Stomach (tissue), 9 donors: ENCODE data around the gene MOGAT2. TPM values are rescaled to one million over a fixed set of nuclear protein-coding genes. Genes with fewer than 3 reads are reported as not detected.

Source experiments
- DNase-seq, 2 donors: peaks; one replicate each; pipeline versions ENCODE4 v3.0.0 to v3.0.0-alpha.2; 2013 to 2019
- H3K27ac ChIP-seq, 5 donors: fragments of 200-600 bp in 4 of 5; sonication (generic) in 4 of 5; one replicate each; pipeline ENCODE4 v1.5.1; 2013 to 2019; ENCODE audit warnings: mild to moderate bottlenecking in 1 of 5, moderate library complexity in 1 of 5
- H3K27me3 ChIP-seq, 3 donors: fragments of 200-600 bp; sonication (generic); one replicate each; pipeline ENCODE4 v1.5.1; 2017 to 2019; ENCODE audit warnings: mixed run types in 1 of 3
- H3K36me3 ChIP-seq, 4 donors: fragments of 200-600 bp; sonication (generic); 1 replicate in 3 of 4; 2 replicates in 1 of 4; pipeline ENCODE4 v1.5.1; 2016 to 2019
- H3K4me1 ChIP-seq, 4 donors: fragments of 200-600 bp; sonication (generic); one replicate each; pipeline ENCODE4 v1.5.1; 2016 to 2019
- H3K4me3 ChIP-seq, 4 donors: fragments of 200-600 bp; sonication (generic) in 3 of 4; one replicate each; pipeline ENCODE4 v1.5.1; 2016 to 2019; ENCODE audit warnings: mild to moderate bottlenecking in 1 of 4
- H3K9me3 ChIP-seq, 4 donors: fragments of 200-600 bp; sonication (generic); one replicate each; pipeline ENCODE4 v1.5.1; 2016 to 2019
- EP300 ChIP-seq: sonication (generic); formaldehyde crosslinking; IDR thresholded peaks from one replicate; pipeline ENCODE4 v1.6.1; 2017; ENCODE audit warnings: antibody characterized with exemption
- POLR2A ChIP-seq, 4 donors: fragments of 450-650 bp; IDR thresholded peaks; one replicate each; pipeline ENCODE4 v1.6.1; 2016; ENCODE audit warnings: antibody characterized with exemption in 4 of 4, control low read depth in 2 of 4, mild to moderate bottlenecking in 1 of 4, moderate library complexity in 1 of 4
- POLR2AphosphoS5 ChIP-seq, 3 donors: sonication (generic); formaldehyde crosslinking; IDR thresholded peaks; one replicate each; pipeline ENCODE4 v1.6.1; 2016; ENCODE audit warnings: antibody characterized with exemption in 3 of 3
- WGBS, 5 donors: extraction: QIAGEN DNeasy Blood & Tissue Kit in 3 of 5; methylation state at CpG; one replicate each; pipeline versions ENCODE4 v1.1.5 to v1.1.7; 2013 to 2018; 5-methylcytosine and 5-hydroxymethylcytosine counted together
- intact Hi-C: fragments of 100-400 bp; cut with DNase I; formaldehyde crosslinking; loops from one replicate; pipeline ENCODE4 v1.15.1; 2023; ENCODE audit warnings: low total_unique reads
- polyA plus RNA-seq, 3 donors: library from polyadenylated mRNA; stranded (reverse); fragments of 200-250 nt; gene quantifications; one replicate each; pipeline ENCODE4 v1.2.3, GENCODE V29; 2013
- total RNA-seq, 5 donors: library from RNA; depleted of rRNA; stranded (reverse); fragments of >200 nt; gene quantifications; one replicate each; pipeline versions ENCODE4 v1.1.0 to v1.2.3, GENCODE V29; 2014 to 2016
- TF ChIP-seq, protein P1 (sequence below), 7 experiments: fragments of 450-650 bp in 4 of 7; fragments of 200-600 bp in 3 of 7; sonication (generic) in 3 of 7; IDR thresholded peaks; one replicate each; pipeline ENCODE4 v1.5.1; 2016 to 2019; ENCODE audit warnings: antibody characterized with exemption in 7 of 7, control low read depth in 2 of 7, mild to moderate bottlenecking in 1 of 7
- donor health status: healthy with polysubstance abuse.
- donor health status: Bipolar disorder and iron deficiency.
- donor health status: healthy.

Gene MOGAT2
- total and polyA plus RNA-seq, 8 donors, result 0.62 to 51.9 (median 1.3) TPM; not detected in 3

DNA sequence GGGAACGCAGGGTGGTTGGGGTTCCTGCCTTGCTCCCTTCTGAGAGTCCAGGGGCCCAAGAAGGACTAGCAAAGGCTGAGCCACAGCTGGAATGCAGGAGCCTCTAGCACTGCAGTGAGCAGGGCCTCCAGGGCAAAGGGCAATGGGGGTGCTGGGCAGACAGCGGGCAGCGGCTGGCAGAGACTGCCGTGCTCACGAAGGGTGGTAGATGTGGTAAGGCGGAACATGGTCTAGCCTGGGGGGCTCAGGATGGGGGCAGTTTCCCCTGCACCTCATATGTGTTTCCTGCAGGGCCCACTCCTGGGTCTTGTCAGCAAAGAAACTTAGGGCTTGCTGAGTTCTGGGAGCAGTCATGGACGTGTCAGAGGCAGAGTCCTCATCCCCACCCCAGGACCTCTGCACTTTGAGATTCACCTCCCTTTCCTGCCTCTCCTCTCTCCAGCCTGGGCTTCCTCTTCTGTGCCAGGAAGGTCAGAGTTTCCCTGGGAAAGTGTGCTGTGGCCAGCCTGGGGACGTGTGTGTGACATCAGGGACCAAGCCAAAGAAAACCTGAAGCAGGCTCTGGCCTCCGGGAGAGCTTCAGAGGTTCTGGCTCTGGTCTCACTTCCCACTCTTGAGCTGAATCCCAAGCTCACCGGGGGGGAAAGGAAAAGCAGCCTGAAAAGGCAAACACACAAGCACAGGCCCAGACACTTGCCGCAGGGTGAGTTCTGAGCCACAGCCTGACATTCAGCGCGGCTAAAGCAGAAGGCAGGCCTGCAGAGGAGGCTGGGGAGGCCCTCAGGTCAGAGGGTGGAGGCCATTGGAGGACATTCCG, 4.4 kb downstream of the MOGAT2 start:
- Histone ChIP-seq H3K27ac (no peak overlapping the region), H3K36me3 (no peaks in the 10 kb centered on the region), H3K4me3 (no peak overlapping the region), H3K27me3 (no peaks in the 10 kb centered on the region), H3K4me1 (peaks cover 0 to 24% (median 21%) of the 10 kb centered on the region in 4 donors), H3K9me3 (no peaks in the 10 kb centered on the region)
- TF ChIP-seq, protein P1, sequence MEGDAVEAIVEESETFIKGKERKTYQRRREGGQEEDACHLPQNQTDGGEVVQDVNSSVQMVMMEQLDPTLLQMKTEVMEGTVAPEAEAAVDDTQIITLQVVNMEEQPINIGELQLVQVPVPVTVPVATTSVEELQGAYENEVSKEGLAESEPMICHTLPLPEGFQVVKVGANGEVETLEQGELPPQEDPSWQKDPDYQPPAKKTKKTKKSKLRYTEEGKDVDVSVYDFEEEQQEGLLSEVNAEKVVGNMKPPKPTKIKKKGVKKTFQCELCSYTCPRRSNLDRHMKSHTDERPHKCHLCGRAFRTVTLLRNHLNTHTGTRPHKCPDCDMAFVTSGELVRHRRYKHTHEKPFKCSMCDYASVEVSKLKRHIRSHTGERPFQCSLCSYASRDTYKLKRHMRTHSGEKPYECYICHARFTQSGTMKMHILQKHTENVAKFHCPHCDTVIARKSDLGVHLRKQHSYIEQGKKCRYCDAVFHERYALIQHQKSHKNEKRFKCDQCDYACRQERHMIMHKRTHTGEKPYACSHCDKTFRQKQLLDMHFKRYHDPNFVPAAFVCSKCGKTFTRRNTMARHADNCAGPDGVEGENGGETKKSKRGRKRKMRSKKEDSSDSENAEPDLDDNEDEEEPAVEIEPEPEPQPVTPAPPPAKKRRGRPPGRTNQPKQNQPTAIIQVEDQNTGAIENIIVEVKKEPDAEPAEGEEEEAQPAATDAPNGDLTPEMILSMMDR (IDR thresholded peaks at IDR 0.05), result no peak
- TF ChIP-seq EP300, result no peak
- intact Hi-C loops, result no loop called here
- WGBS, 5 donors, result 69 to 79% (median 72%) methylated on average over 14 of the region's 14 CpGs
- DNase-seq, result peak in 1 of 2 donors; percentile 42

DNA sequence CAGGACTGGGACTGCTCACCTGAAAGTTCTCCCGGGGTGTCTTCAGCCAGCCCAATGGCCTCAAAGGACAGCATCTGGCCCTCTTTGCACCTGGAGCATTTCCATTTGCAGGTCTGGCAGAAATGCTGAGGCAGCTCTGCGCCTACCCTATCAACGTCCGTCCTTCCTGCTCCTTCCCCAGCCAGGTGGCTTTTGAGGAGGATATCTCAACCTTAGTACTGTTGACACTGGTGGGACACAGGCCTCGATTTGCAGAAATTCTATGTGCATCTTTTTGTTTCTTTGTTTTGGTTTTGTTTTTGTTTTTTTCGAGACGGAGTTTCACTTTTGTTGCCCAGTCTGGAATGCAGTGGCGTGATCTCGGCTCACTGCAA, 5.0 kb downstream of the MOGAT2 start:
- TF ChIP-seq, protein P1 (IDR thresholded peaks at IDR 0.05), result no peak
- no peak for TF ChIP-seq POLR2AphosphoS5 (IDR thresholded peaks at IDR 0.05)
- no peak for TF ChIP-seq EP300
- TF ChIP-seq POLR2A (IDR thresholded peaks at IDR 0.05), result no peak
- intact Hi-C loops, result no loop called here
- Histone ChIP-seq H3K36me3 (no peaks in the 10 kb centered on the region), H3K9me3 (no peaks in the 10 kb centered on the region), H3K27ac (no peak overlapping the region), H3K27me3 (no peaks in the 10 kb centered on the region), H3K4me1 (peaks cover 0 to 23% (median 20%) of the 10 kb centered on the region in 4 donors), H3K4me3 (no peak overlapping the region)
- DNase-seq, result no peak
- WGBS, 5 donors, result 80 to 90% (median 86%) methylated on average over 9 of the region's 9 CpGs

DNA sequence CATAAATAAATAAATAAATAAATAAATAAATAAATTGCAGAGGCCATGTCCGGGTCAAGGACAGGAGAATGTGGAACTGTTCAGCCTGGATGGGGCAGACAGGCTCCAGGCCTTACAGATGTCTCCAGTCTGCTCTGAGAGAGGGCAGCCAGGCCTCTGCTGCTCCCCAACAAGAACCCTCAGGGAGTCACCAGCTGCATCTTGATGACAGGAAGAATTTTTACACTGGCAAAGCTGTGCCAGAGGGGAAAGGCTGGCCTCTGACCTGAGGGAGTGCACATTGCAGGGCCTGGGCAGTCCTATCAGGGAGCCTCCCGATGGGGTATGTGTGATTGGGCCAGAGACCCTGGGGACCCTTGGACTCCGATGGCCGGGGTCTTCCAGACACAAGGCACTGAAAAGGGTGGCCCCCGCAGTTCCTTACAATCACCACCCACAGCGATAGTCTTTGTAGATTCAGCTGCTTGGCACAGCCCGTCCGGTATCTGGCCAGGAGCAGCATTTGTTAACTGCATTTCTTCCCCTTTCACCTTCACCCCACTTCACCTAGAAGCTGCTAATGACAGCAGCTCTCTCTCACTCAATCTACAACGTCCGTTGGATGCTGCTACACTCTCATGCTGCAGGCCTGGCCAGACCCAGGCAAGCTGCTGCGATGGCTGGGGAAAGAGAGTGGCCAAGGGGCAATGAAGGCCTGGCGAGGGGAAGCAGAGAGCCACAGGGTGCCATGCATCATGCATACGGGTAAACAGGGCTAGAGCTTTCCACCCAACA, 8.1 kb downstream of the MOGAT2 start:
- TF ChIP-seq, protein P1 (IDR thresholded peaks at IDR 0.05), result no peak
- TF ChIP-seq POLR2A (IDR thresholded peaks at IDR 0.05) (no peak), EP300 (no peak)
- H3K9me3 ChIP-seq, result no peaks in the 10 kb centered on the region
- WGBS, 5 donors, result 55 to 83% (median 71%) methylated on average over 12 to 13 of the region's 13 CpGs
- no peaks in the 10 kb centered on the region for H3K4me1 ChIP-seq
- no peak overlapping the region for H3K4me3 ChIP-seq
- intact Hi-C loops, result no loop called here
- no peaks in the 10 kb centered on the region for H3K27me3 ChIP-seq
- H3K36me3 ChIP-seq, result no peaks in the 10 kb centered on the region
- no peak overlapping the region for H3K27ac ChIP-seq
- no peak for DNase-seq

DNA sequence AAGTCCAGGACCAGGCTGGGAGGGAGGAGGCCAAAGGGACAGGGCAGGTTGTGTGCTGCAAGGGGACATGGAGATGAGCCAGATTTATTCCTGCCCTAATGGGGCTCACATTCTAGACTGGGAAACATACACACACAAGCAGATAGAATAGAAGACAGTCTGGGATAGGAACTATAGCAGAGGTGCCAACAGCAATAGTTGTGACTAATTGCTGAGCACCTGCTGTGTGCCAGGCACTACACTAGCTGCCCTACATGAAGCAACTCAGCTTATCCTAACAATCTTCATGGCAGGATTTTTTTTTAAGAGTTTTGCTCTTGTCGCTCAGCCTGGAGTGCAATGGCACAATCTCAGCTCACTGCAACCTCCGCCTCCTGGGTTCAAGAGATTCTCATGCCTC, 11.4 kb downstream of the MOGAT2 start:
- H3K27me3 ChIP-seq, result no peaks in the 10 kb centered on the region
- 92 to 100% (median 96%) methylated on average over 2 of the region's 2 CpGs for WGBS, 5 donors
- H3K27ac ChIP-seq, result no peak overlapping the region

More for the DNA sequence above, 11.4 kb downstream of the MOGAT2 start:
- peaks cover 0 to 10% (median 5%) of the 10 kb centered on the region in 4 donors for H3K4me1 ChIP-seq
- no peak for DNase-seq
- no peaks in the 10 kb centered on the region for H3K36me3 ChIP-seq
- no peaks in the 10 kb centered on the region for H3K9me3 ChIP-seq
- H3K4me3 ChIP-seq, result no peak overlapping the region
- intact Hi-C loops, result no loop called here
- TF ChIP-seq EP300 (no peak), POLR2A (IDR thresholded peaks at IDR 0.05) (no peak), POLR2AphosphoS5 (IDR thresholded peaks at IDR 0.05) (no peak)
- TF ChIP-seq, protein P1 (IDR thresholded peaks at IDR 0.05), result no peak
